ENCODE measurements around the gene ST3GAL3.

- TF ChIP-seq ZNF571 (tag by site-specific recombination; IDR thresholded peaks at IDR 0.05) (no peak), PATZ1 (tag by site-specific recombination; IDR thresholded peaks at IDR 0.05) (no peak)
These were observed 101.8 kb downstream of the ST3GAL3 start for GRCh38 chr1:43809097-43809673.
